ENCODE data around the gene OR2T4. TPM values are rescaled to one million over a fixed set of nuclear protein-coding genes. Genes with fewer than 3 reads are reported as not detected.

OR2T4 gene
- total RNA-seq (2014; rRNA removed; shearing (Covaris generic)) (not detected in 2 replicates), polyA plus RNA-seq (2016; fragmentation: Nextera tagmentation; extraction: Ambion mirVana) (not detected in 2 replicates)

- Histone ChIP-seq H4K20me1 (ENCODE audit: insufficient read depth) (no peaks in the 10 kb centered on the region), H3F3A (ENCODE audit: insufficient read depth) (no peaks in the 10 kb centered on the region), H3K4me2 (ENCODE audit: unreplicated experiment) (no peak within 1 kb of the TSS), H3K36me3 (ENCODE audit: low read depth) (no peaks in the 10 kb centered on the region), H3K9me2 (ENCODE audit: insufficient read depth) (no peaks in the 10 kb centered on the region), H3K9ac (no peak within 1 kb of the TSS), H3K79me2 (ENCODE audit: insufficient read depth) (no peaks in the 10 kb centered on the region), H3K27me3 (replicated peaks; ENCODE audit: insufficient read depth) (no peaks in the 10 kb centered on the region), H3K27ac (no peak within 1 kb of the TSS), H3K9me3 (ENCODE audit: low read depth) (no peaks in the 10 kb centered on the region), H2AFZ (no peak within 1 kb of the TSS), H3K4me1 (ENCODE audit: insufficient read depth) (no peaks in the 10 kb centered on the region), H3K4me3 (no peak within 1 kb of the TSS)
- no peak for DNase-seq
- in situ Hi-C loops (cut with MboI): no loop called here
- TF ChIP-seq EZH2phosphoT487 (IDR thresholded peaks at IDR 0.05; ENCODE audit: insufficient read depth, low read depth): no peak
- no peak for TF ChIP-seq EZH2 (IDR thresholded peaks at IDR 0.05; ENCODE audit: insufficient read depth, poor library complexity, severe bottlenecking)
- WGBS, 2 experiments (ENCODE audit: low coverage in 1 of 2, low lambda C conversion rate in 2 of 2, missing lambda C conversion rate in 2 of 2): 0 to 1% methylated on average over 3 of the region's 3 CpGs
Measured at GRCh38 chr1:248361121-248361715, at the start of gene OR2T4. OR2T4 (plus strand) TSS chr1:248361665; CDS start chr1:248361665, 0 bp downstream.

- no peaks in the 10 kb centered on the region for H4K20me1 ChIP-seq (ENCODE audit: insufficient read depth)
- H3K27ac ChIP-seq: no peak overlapping the region
- H3K4me1 ChIP-seq (ENCODE audit: insufficient read depth): no peaks in the 10 kb centered on the region
- no peaks in the 10 kb centered on the region for H3K79me2 ChIP-seq (ENCODE audit: insufficient read depth)
- H2AFZ ChIP-seq: no peak overlapping the region
- no peaks in the 10 kb centered on the region for H3K36me3 ChIP-seq (ENCODE audit: low read depth)
- in situ Hi-C loops (cut with MboI): no loop called here
- H3K4me3 ChIP-seq: no peak overlapping the region
- H3K9me3 ChIP-seq (ENCODE audit: low read depth): no peaks in the 10 kb centered on the region
- no peaks in the 10 kb centered on the region for H3F3A ChIP-seq (ENCODE audit: insufficient read depth)
- no peak overlapping the region for H3K4me2 ChIP-seq (ENCODE audit: unreplicated experiment)
- no peaks in the 10 kb centered on the region for H3K27me3 ChIP-seq (replicated peaks; ENCODE audit: insufficient read depth)
- no peak for DNase-seq
- TF ChIP-seq EZH2phosphoT487 (IDR thresholded peaks at IDR 0.05; ENCODE audit: insufficient read depth, low read depth) (no peak), EZH2 (IDR thresholded peaks at IDR 0.05; ENCODE audit: insufficient read depth, poor library complexity, severe bottlenecking) (no peak)
- H3K9me2 ChIP-seq (ENCODE audit: insufficient read depth): no peaks in the 10 kb centered on the region
- H3K9ac ChIP-seq: no peak overlapping the region
- 31 to 34% methylated on average over 10 to 11 of the region's 11 CpGs for WGBS, 2 experiments (ENCODE audit: low coverage in 1 of 2, low lambda C conversion rate in 2 of 2, missing lambda C conversion rate in 2 of 2)
Measured at GRCh38 chr1:248316796-248317195, 44.7 kb upstream of the OR2T4 start.

GRCh38 chr1:248324468-248324867 lies 37.0 kb upstream of the OR2T4 start, which contains the start of gene OR2M7:
OR2M7 (minus strand) TSS chr1:248324568; CDS start chr1:248324568, 0 bp downstream.
- no peaks in the 10 kb centered on the region for H3K4me1 ChIP-seq (ENCODE audit: insufficient read depth)
- H3F3A ChIP-seq (ENCODE audit: insufficient read depth): no peaks in the 10 kb centered on the region
- no peaks in the 10 kb centered on the region for H3K79me2 ChIP-seq (ENCODE audit: insufficient read depth)
- no peak within 1 kb of the TSS for H3K4me3 ChIP-seq
- in situ Hi-C loops (cut with MboI): no loop called here
- no peaks in the 10 kb centered on the region for H4K20me1 ChIP-seq (ENCODE audit: insufficient read depth)
- H3K9me3 ChIP-seq (ENCODE audit: low read depth): no peaks in the 10 kb centered on the region
- TF ChIP-seq EZH2 (IDR thresholded peaks at IDR 0.05; ENCODE audit: insufficient read depth, poor library complexity, severe bottlenecking) (no peak), EZH2phosphoT487 (IDR thresholded peaks at IDR 0.05; ENCODE audit: insufficient read depth, low read depth) (no peak)
- H3K27me3 ChIP-seq (replicated peaks; ENCODE audit: insufficient read depth): no peaks in the 10 kb centered on the region
- no peak within 1 kb of the TSS for H2AFZ ChIP-seq
- DNase-seq: no peak
- no peak within 1 kb of the TSS for H3K27ac ChIP-seq
- H3K9me2 ChIP-seq (ENCODE audit: insufficient read depth): no peaks in the 10 kb centered on the region
- H3K4me2 ChIP-seq (ENCODE audit: unreplicated experiment): no peak within 1 kb of the TSS
- no peaks in the 10 kb centered on the region for H3K36me3 ChIP-seq (ENCODE audit: low read depth)
- WGBS, 2 experiments (ENCODE audit: low coverage in 1 of 2, low lambda C conversion rate in 2 of 2, missing lambda C conversion rate in 2 of 2): 25 to 58% methylated on average over 1 of the region's 1 CpG
- H3K9ac ChIP-seq: no peak within 1 kb of the TSS

GRCh38 chr1:248343451-248343850 lies 18.0 kb upstream of the OR2T4 start:
- Histone ChIP-seq H3K27me3 (replicated peaks; ENCODE audit: insufficient read depth) (no peaks in the 10 kb centered on the region), H3K9me2 (ENCODE audit: insufficient read depth) (no peaks in the 10 kb centered on the region), H3K9me3 (ENCODE audit: low read depth) (no peaks in the 10 kb centered on the region), H3K4me3 (no peak overlapping the region), H3K79me2 (ENCODE audit: insufficient read depth) (no peaks in the 10 kb centered on the region), H3K36me3 (ENCODE audit: low read depth) (no peaks in the 10 kb centered on the region), H3K9ac (no peak overlapping the region), H3K4me2 (ENCODE audit: unreplicated experiment) (no peak overlapping the region), H2AFZ (no peak overlapping the region), H4K20me1 (ENCODE audit: insufficient read depth) (no peaks in the 10 kb centered on the region), H3K4me1 (ENCODE audit: insufficient read depth) (no peaks in the 10 kb centered on the region), H3F3A (ENCODE audit: insufficient read depth) (no peaks in the 10 kb centered on the region), H3K27ac (no peak overlapping the region)
- 3 to 6% methylated on average over 3 of the region's 3 CpGs for WGBS, 2 experiments (ENCODE audit: low coverage in 1 of 2, low lambda C conversion rate in 2 of 2, missing lambda C conversion rate in 2 of 2)
- in situ Hi-C loops (cut with MboI): no loop called here
- DNase-seq: no peak
- TF ChIP-seq EZH2phosphoT487 (IDR thresholded peaks at IDR 0.05; ENCODE audit: insufficient read depth, low read depth): no peak
- TF ChIP-seq EZH2 (IDR thresholded peaks at IDR 0.05; ENCODE audit: insufficient read depth, poor library complexity, severe bottlenecking): no peak

Data from GM23248 (cell line).